IPS-15b (cell line): ENCODE data around the gene ADAMTS15.

ENCODE experiments used
- H3K27me3 ChIP-seq: one replicate; pipeline ENCODE4 v1.6.1; 2013; ENCODE audit warnings: low read length; ENCODE audit not compliant: control insufficient read depth, insufficient read depth
- H3K36me3 ChIP-seq: one replicate; pipeline ENCODE4 v1.6.1; 2013; ENCODE audit warnings: low read length; ENCODE audit not compliant: control insufficient read depth, insufficient read depth
- H3K4me1 ChIP-seq: one replicate; pipeline ENCODE4 v1.6.1; 2013; ENCODE audit warnings: mild to moderate bottlenecking, low read length; ENCODE audit not compliant: control insufficient read depth, insufficient read depth
- H3K4me3 ChIP-seq: one replicate; pipeline ENCODE4 v1.5.1; 2013; ENCODE audit warnings: low read depth, low read length
- H3K9ac ChIP-seq: one replicate; pipeline ENCODE4 v1.6.1; 2013; ENCODE audit warnings: low read depth, mild to moderate bottlenecking, low read length
- H3K9me3 ChIP-seq: one replicate; pipeline ENCODE4 v1.6.1; 2013; ENCODE audit warnings: mild to moderate bottlenecking, low read length; ENCODE audit not compliant: control insufficient read depth, insufficient read depth

ADAMTS15 gene

GRCh38 chr11:130490682-130491449, 42.4 kb downstream of the ADAMTS15 start:
- H3K4me3 ChIP-seq, result no peak overlapping the region
- no peaks in the 10 kb centered on the region for H3K9me3 ChIP-seq
- no peaks in the 10 kb centered on the region for H3K36me3 ChIP-seq
- no peaks in the 10 kb centered on the region for H3K4me1 ChIP-seq
- H3K27me3 ChIP-seq, result no peaks in the 10 kb centered on the region
- no peak overlapping the region for H3K9ac ChIP-seq

- Histone ChIP-seq H3K9me3 (no peaks in the 10 kb centered on the region), H3K36me3 (no peaks in the 10 kb centered on the region), H3K9ac (no peak overlapping the region), H3K4me3 (no peak overlapping the region), H3K4me1 (no peaks in the 10 kb centered on the region), H3K27me3 (no peaks in the 10 kb centered on the region)
These were observed 49.7 kb downstream of the ADAMTS15 start for GRCh38 chr11:130498181-130498580.

GRCh38 chr11:130499828-130500227, 51.4 kb downstream of the ADAMTS15 start:
- Histone ChIP-seq H3K36me3 (no peaks in the 10 kb centered on the region), H3K4me3 (no peak overlapping the region), H3K9ac (no peak overlapping the region), H3K4me1 (no peaks in the 10 kb centered on the region), H3K27me3 (no peaks in the 10 kb centered on the region), H3K9me3 (no peaks in the 10 kb centered on the region)

- H3K27me3 ChIP-seq, result no peaks in the 10 kb centered on the region
- no peak overlapping the region for H3K9ac ChIP-seq
- H3K9me3 ChIP-seq, result no peaks in the 10 kb centered on the region
- H3K4me1 ChIP-seq, result no peaks in the 10 kb centered on the region
- H3K4me3 ChIP-seq, result no peak overlapping the region
- no peaks in the 10 kb centered on the region for H3K36me3 ChIP-seq
These were observed 55.9 kb downstream of the ADAMTS15 start for GRCh38 chr11:130504317-130504716.

GRCh38 chr11:130508913-130509312, 60.5 kb downstream of the ADAMTS15 start:
- Histone ChIP-seq H3K9ac (no peak overlapping the region), H3K4me1 (no peaks in the 10 kb centered on the region), H3K9me3 (no peaks in the 10 kb centered on the region), H3K36me3 (no peaks in the 10 kb centered on the region), H3K27me3 (no peaks in the 10 kb centered on the region), H3K4me3 (no peak overlapping the region)

GRCh38 chr11:130509942-130510341, 61.5 kb downstream of the ADAMTS15 start:
- no peak overlapping the region for H3K9ac ChIP-seq

GRCh38 chr11:130510407-130511006, 62.1 kb downstream of the ADAMTS15 start:
- H3K36me3 ChIP-seq, result no peaks in the 10 kb centered on the region
- no peak overlapping the region for H3K9ac ChIP-seq
- H3K27me3 ChIP-seq, result no peaks in the 10 kb centered on the region
- no peaks in the 10 kb centered on the region for H3K4me1 ChIP-seq
- no peak overlapping the region for H3K4me3 ChIP-seq
- no peaks in the 10 kb centered on the region for H3K9me3 ChIP-seq

More at GRCh38 chr11:130509942-130510341, 61.5 kb downstream of the ADAMTS15 start:
- H3K36me3 ChIP-seq, result no peaks in the 10 kb centered on the region
- no peak overlapping the region for H3K4me3 ChIP-seq
- no peaks in the 10 kb centered on the region for H3K9me3 ChIP-seq
- H3K27me3 ChIP-seq, result no peaks in the 10 kb centered on the region
- no peaks in the 10 kb centered on the region for H3K4me1 ChIP-seq

GRCh38 chr11:130511765-130512164, 63.3 kb downstream of the ADAMTS15 start:
- Histone ChIP-seq H3K4me3 (no peak overlapping the region), H3K9me3 (no peaks in the 10 kb centered on the region), H3K36me3 (no peaks in the 10 kb centered on the region), H3K27me3 (no peaks in the 10 kb centered on the region), H3K4me1 (peaks cover 3% of the 10 kb centered on the region), H3K9ac (no peak overlapping the region)

- Histone ChIP-seq H3K36me3 (no peaks in the 10 kb centered on the region), H3K27me3 (no peaks in the 10 kb centered on the region), H3K9ac (no peak overlapping the region), H3K9me3 (no peaks in the 10 kb centered on the region), H3K4me1 (peaks cover 3% of the 10 kb centered on the region), H3K4me3 (no peak overlapping the region)
These were observed 64.2 kb downstream of the ADAMTS15 start for GRCh38 chr11:130512662-130513061.

- H3K36me3 ChIP-seq, result no peaks in the 10 kb centered on the region
- H3K4me3 ChIP-seq, result no peak overlapping the region
- no peaks in the 10 kb centered on the region for H3K27me3 ChIP-seq
- H3K9ac ChIP-seq, result no peak overlapping the region
- H3K9me3 ChIP-seq, result no peaks in the 10 kb centered on the region
- peaks cover 3% of the 10 kb centered on the region for H3K4me1 ChIP-seq
These were observed 64.7 kb downstream of the ADAMTS15 start for GRCh38 chr11:130513132-130513531.

GRCh38 chr11:130514316-130514715, 65.9 kb downstream of the ADAMTS15 start:
- no peaks in the 10 kb centered on the region for H3K36me3 ChIP-seq
- no peaks in the 10 kb centered on the region for H3K27me3 ChIP-seq
- H3K9ac ChIP-seq, result no peak overlapping the region
- H3K4me3 ChIP-seq, result no peak overlapping the region
- no peaks in the 10 kb centered on the region for H3K9me3 ChIP-seq
- H3K4me1 ChIP-seq, result peaks cover 3% of the 10 kb centered on the region

GRCh38 chr11:130514851-130515250, 66.4 kb downstream of the ADAMTS15 start:
- no peaks in the 10 kb centered on the region for H3K36me3 ChIP-seq
- peaks cover 3% of the 10 kb centered on the region for H3K4me1 ChIP-seq
- no peak overlapping the region for H3K4me3 ChIP-seq

More at GRCh38 chr11:130514851-130515250, 66.4 kb downstream of the ADAMTS15 start:
- no peaks in the 10 kb centered on the region for H3K9me3 ChIP-seq
- H3K9ac ChIP-seq, result no peak overlapping the region
- H3K27me3 ChIP-seq, result no peaks in the 10 kb centered on the region
